Gastroesophageal sphincter (tissue), 4 donors: ENCODE data around the gene PPP2R3A. TPM values are rescaled to one million over a fixed set of nuclear protein-coding genes. Genes with fewer than 3 reads are reported as not detected.
"Not testable (repeated sequence)": the region's sequence is repeated elsewhere in the genome, so short reads cannot be mapped to it uniquely, and the experiment has no call there.

ENCODE experiments used
- ATAC-seq: fragments of 150-250 bp; one replicate; pipeline ENCODE4 v1.9.1; 2016; ENCODE audit warnings: mild to moderate bottlenecking, moderate library complexity
- H3K27ac ChIP-seq, 4 donors: fragments of 200-600 bp; sonication (generic) in 3 of 4; 1 replicate in 3 of 4; 2 replicates in 1 of 4; pipeline ENCODE4 v1.5.1; 2016 to 2019
- H3K27me3 ChIP-seq: fragments of 200-600 bp; sonication (generic); one replicate; pipeline ENCODE4 v1.5.1; 2019
- H3K36me3 ChIP-seq, 2 donors: fragments of 200-600 bp; sonication (generic); one replicate each; pipeline ENCODE4 v1.5.1; 2019; ENCODE audit warnings: control low read depth in 1 of 2
- H3K4me1 ChIP-seq, 3 donors: fragments of 200-600 bp; sonication (generic); 1 replicate in 2 of 3; 2 replicates in 1 of 3; pipeline ENCODE4 v1.5.1; 2016 to 2019; ENCODE audit warnings: control low read depth in 2 of 3
- H3K4me3 ChIP-seq, 2 donors: fragments of 200-600 bp; sonication (generic); one replicate each; pipeline ENCODE4 v1.5.1; 2019; ENCODE audit warnings: mild to moderate bottlenecking in 1 of 2, moderate library complexity in 1 of 2
- H3K9me3 ChIP-seq, 3 donors: fragments of 200-600 bp; sonication (generic); one replicate each; pipeline ENCODE4 v1.5.1; 2017 to 2019; ENCODE audit warnings: control low read depth in 2 of 3
- CTCF ChIP-seq, 4 experiments: fragments of 200-600 bp in 2 of 4; fragments of 450-650 bp in 2 of 4; sonication (generic) in 1 of 4; IDR thresholded peaks; one replicate each; pipeline ENCODE4 v1.5.1; 2017 to 2019; ENCODE audit warnings: antibody characterized with exemption in 4 of 4, mild to moderate bottlenecking in 2 of 4, moderate library complexity in 2 of 4
- EP300 ChIP-seq: sonication (generic); formaldehyde crosslinking; IDR thresholded peaks from one replicate; pipeline ENCODE4 v1.6.1; 2017; ENCODE audit warnings: antibody characterized with exemption, mild to moderate bottlenecking
- POLR2A ChIP-seq, 2 donors: fragments of 450-650 bp; IDR thresholded peaks; one replicate each; pipeline ENCODE4 v1.6.1; 2017; ENCODE audit warnings: antibody characterized with exemption in 2 of 2, mild to moderate bottlenecking in 2 of 2, moderate library complexity in 1 of 2
- POLR2AphosphoS5 ChIP-seq: sonication (generic); formaldehyde crosslinking; IDR thresholded peaks from one replicate; pipeline ENCODE4 v1.6.1; 2017; ENCODE audit warnings: antibody characterized with exemption
- WGBS, 2 donors: methylation state at CpG; one replicate each; pipeline ENCODE4 v1.1.5; 2018; ENCODE audit warnings: low coverage in 1 of 2; 5-methylcytosine and 5-hydroxymethylcytosine counted together
- total RNA-seq, 4 donors: library from RNA; depleted of rRNA; stranded (reverse); fragments of >200 nt; gene quantifications; one replicate each; pipeline ENCODE4 v1.1.0, GENCODE V29; 2016

The PPP2R3A gene
- total RNA-seq, 4 donors from 2014 or later = 22.5 to 31.8 (median 27.8) TPM

- ATAC-seq = no peak
- Histone ChIP-seq H3K36me3 (no peaks in the 10 kb centered on the region), H3K4me3 (no peak overlapping the region), H3K27me3 (no peaks in the 10 kb centered on the region), H3K27ac (no peak overlapping the region), H3K4me1 (peaks cover 0 to 4% (median 0%) of the 10 kb centered on the region in 3 donors), H3K9me3 (no peaks in the 10 kb centered on the region)
- TF ChIP-seq EP300 (no peak), POLR2AphosphoS5 (no peak), CTCF (IDR thresholded peaks at IDR 0.05) (no peak), POLR2A (IDR thresholded peaks at IDR 0.05) (no peak)
- 48 to 50% methylated on average over 2 of the region's 2 CpGs for WGBS, 2 donors
Measured at GRCh38 chr3:136136454-136136853, 170.9 kb downstream of the PPP2R3A start.

- Histone ChIP-seq H3K27me3 (no peaks in the 10 kb centered on the region), H3K36me3 (peaks cover 0 to 21% of the 10 kb centered on the region in 2 donors), H3K9me3 (no peaks in the 10 kb centered on the region), H3K27ac (peak overlapping the region in 2 of 4 donors; percentile 59 to 67), H3K4me1 (peaks cover 0 to 19% (median 0%) of the 10 kb centered on the region in 3 donors), H3K4me3 (no peak overlapping the region)
- no peak for ATAC-seq
- TF ChIP-seq CTCF (IDR thresholded peaks at IDR 0.05) = no peak
- no peak for TF ChIP-seq POLR2A (IDR thresholded peaks at IDR 0.05)
- no peak for TF ChIP-seq POLR2AphosphoS5
- no peak for TF ChIP-seq EP300
Measured at GRCh38 chr3:136141291-136141785, 175.8 kb downstream of the PPP2R3A start.

- Histone ChIP-seq H3K4me3 (no peak overlapping the region), H3K36me3 (peaks cover 0 to 23% of the 10 kb centered on the region in 2 donors), H3K27ac (peak overlapping the region in 3 of 4 donors; percentile 23 to 67 (median 59)), H3K4me1 (peaks cover 0 to 19% (median 0%) of the 10 kb centered on the region in 3 donors), H3K9me3 (no peaks in the 10 kb centered on the region), H3K27me3 (no peaks in the 10 kb centered on the region)
- 83 to 85% methylated on average over 4 of the region's 4 CpGs for WGBS, 2 donors
- ATAC-seq = no peak
- TF ChIP-seq POLR2AphosphoS5 = no peak
- no peak for TF ChIP-seq CTCF (IDR thresholded peaks at IDR 0.05)
- no peak for TF ChIP-seq POLR2A (IDR thresholded peaks at IDR 0.05)
- no peak for TF ChIP-seq EP300
Measured at GRCh38 chr3:136141891-136142290, 176.4 kb downstream of the PPP2R3A start.

GRCh38 chr3:136142592-136142991, 177.1 kb downstream of the PPP2R3A start:
- no peaks in the 10 kb centered on the region for H3K9me3 ChIP-seq
- WGBS, 2 donors = 27 to 34% methylated on average over 3 of the region's 3 CpGs

GRCh38 chr3:136144397-136144796, 178.9 kb downstream of the PPP2R3A start:
- peaks cover 0 to 35% (median 0%) of the 10 kb centered on the region in 3 donors for H3K4me1 ChIP-seq
- 100% methylated on average over 1 of the region's 4 CpGs; no CpG with 5 or more reads in 1 of the 2 donors for WGBS, 2 donors
- H3K9me3 ChIP-seq, H3K4me3 ChIP-seq, H3K27me3 ChIP-seq, ATAC-seq, H3K27ac ChIP-seq: not testable (repeated sequence)
- peaks cover 0 to 23% of the 10 kb centered on the region in 2 donors for H3K36me3 ChIP-seq

More at GRCh38 chr3:136142592-136142991, 177.1 kb downstream of the PPP2R3A start:
- TF ChIP-seq POLR2AphosphoS5 = peak; percentile 63
- TF ChIP-seq POLR2A (IDR thresholded peaks at IDR 0.05) = no peak
- ATAC-seq = peak; percentile 82
- Histone ChIP-seq H3K4me3 (no peak overlapping the region), H3K36me3 (peaks cover 0 to 23% of the 10 kb centered on the region in 2 donors), H3K4me1 (peaks cover 0 to 19% (median 0%) of the 10 kb centered on the region in 3 donors), H3K27ac (peak overlapping the region in 3 of 4 donors; percentile 46 to 67 (median 59)), H3K27me3 (no peaks in the 10 kb centered on the region)

GRCh38 chr3:136146981-136147729, 181.6 kb downstream of the PPP2R3A start:
- Histone ChIP-seq H3K36me3 (peaks cover 0 to 38% of the 10 kb centered on the region in 2 donors), H3K9me3 (no peaks in the 10 kb centered on the region), H3K27me3 (no peaks in the 10 kb centered on the region), H3K4me1 (peaks cover 0 to 39% (median 0%) of the 10 kb centered on the region in 3 donors), H3K4me3 (no peak overlapping the region), H3K27ac (no peak overlapping the region)
- TF ChIP-seq POLR2A (IDR thresholded peaks at IDR 0.05) (no peak), EP300 (no peak)
- no peak for ATAC-seq
- 57 to 100% methylated on average over 1 to 4 of the region's 6 CpGs for whole genome bisulfite sequencing, 2 donors
